GM12875 (cell line): ENCODE results near the gene SPATA9.

Experiments used
- H3K4me3 ChIP-seq: one replicate; pipeline ENCODE4 v1.5.1; 2011; ENCODE audit warnings: low read depth, low read length, control low read depth
- TF ChIP-seq, protein P1 (sequence below): IDR thresholded peaks from 2 replicates; pipeline ENCODE4 v1.5.1; 2011; ENCODE audit warnings: low read depth, mild to moderate bottlenecking, control low read depth, inconsistent platforms, low read length, moderate library complexity, borderline replicate concordance; ENCODE audit not compliant: insufficient read depth

Gene SPATA9

DNA sequence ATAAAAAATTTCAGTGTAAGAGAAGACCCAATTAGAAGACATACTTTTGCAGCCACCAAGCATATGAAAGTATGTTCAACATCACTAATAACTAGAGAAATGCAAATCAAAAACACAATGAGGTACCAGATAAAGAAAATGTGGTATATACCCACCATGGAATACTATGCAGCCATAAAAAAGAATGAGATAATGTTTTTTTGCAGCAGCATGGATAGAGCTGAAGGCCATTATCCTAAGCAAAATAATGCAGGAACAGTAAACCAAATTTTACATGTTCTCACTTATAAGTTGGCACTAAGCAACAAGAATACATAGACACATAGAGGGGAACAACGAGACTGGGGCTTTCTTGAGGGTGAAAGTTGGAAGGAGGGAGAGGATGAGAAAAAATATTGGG lies 6.9 kb upstream of the SPATA9 start:
- TF ChIP-seq, protein P1, sequence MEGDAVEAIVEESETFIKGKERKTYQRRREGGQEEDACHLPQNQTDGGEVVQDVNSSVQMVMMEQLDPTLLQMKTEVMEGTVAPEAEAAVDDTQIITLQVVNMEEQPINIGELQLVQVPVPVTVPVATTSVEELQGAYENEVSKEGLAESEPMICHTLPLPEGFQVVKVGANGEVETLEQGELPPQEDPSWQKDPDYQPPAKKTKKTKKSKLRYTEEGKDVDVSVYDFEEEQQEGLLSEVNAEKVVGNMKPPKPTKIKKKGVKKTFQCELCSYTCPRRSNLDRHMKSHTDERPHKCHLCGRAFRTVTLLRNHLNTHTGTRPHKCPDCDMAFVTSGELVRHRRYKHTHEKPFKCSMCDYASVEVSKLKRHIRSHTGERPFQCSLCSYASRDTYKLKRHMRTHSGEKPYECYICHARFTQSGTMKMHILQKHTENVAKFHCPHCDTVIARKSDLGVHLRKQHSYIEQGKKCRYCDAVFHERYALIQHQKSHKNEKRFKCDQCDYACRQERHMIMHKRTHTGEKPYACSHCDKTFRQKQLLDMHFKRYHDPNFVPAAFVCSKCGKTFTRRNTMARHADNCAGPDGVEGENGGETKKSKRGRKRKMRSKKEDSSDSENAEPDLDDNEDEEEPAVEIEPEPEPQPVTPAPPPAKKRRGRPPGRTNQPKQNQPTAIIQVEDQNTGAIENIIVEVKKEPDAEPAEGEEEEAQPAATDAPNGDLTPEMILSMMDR, result no peak
- no peak overlapping the region for H3K4me3 ChIP-seq

DNA sequence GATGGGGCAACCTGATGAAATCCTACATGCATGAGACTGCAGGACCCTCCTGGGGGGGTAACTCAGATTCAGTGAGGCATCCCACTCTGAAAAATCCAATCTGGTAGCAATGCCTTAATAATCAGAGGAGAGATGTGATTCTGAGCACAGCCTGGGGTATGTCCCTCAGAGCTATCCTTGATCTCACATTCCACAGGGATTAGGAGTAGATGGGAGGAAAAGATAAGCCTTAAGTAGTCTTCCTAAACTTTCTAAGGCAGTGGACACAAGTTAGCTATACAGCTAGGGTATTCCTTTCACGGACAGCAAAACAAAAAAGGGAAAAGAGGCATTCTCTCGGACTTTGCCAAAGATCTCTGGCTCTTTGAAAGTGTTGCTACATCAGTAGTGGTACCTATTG lies 3.9 kb upstream of the SPATA9 start:
- TF ChIP-seq, protein P1, result no peak
- no peak overlapping the region for H3K4me3 ChIP-seq

DNA sequence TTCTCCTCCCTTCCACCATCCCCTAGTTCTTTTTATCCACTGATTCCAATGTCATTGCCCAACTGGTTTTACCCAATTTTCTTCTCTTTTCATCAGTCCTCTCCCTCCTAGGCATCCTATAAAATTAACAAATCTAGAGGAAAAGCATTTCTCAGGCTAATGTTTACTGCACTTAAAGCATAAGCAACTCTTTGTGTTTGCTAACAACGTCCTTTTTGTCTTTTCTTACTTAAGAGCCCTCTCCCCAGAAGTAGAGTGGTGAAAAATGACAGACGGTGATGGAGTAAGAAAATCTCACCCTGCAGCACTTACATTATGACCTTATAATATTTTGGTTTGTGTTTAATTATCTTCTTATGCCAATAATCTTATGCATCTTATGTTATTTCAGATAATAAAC lies 1.6 kb upstream of the SPATA9 start:
- TF ChIP-seq, protein P1, result no peak
- H3K4me3 ChIP-seq, result no peak overlapping the region

DNA sequence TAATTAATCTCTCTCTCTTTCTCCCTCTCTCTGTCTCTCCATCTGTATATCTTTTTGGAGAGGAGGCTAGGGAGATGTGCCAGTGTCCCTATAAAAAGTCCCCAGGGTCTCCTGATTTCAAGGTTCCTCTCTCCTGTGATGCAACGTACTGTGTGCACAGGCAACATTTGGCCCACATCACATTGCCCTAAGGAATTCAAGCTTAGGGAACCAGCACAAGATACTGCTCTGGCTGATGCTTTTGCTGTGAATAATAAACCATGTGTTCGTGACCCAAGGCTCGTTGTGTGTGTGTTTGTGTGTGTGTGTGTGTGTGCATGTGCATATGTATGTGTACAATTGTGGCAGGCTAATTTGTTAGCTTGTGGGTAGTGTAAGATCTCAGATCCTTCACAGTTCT lies 9.7 kb downstream of the SPATA9 start:
- H3K4me3 ChIP-seq, result no peak overlapping the region
- TF ChIP-seq, protein P1, result no peak

DNA sequence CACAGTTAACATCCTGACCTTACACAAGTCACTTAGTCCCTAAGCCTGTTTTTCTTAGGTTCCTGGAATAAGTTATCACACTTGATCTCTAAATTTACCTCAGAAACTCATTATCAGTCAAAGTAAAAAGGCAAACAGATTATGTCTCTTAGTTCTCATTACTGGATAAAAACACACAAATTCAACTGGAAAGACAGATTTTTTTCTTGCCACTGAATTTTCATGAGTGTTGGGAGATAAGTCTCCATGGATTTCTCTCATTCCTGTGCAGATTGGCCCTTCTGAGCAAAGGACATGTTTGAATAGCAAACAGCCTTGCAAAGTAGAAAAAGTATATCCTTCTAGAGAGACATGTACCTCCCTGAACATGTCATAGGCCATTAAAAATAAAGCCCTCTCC lies 10.2 kb downstream of the SPATA9 start:
- TF ChIP-seq, protein P1, result no peak
- H3K4me3 ChIP-seq, result no peak overlapping the region

DNA sequence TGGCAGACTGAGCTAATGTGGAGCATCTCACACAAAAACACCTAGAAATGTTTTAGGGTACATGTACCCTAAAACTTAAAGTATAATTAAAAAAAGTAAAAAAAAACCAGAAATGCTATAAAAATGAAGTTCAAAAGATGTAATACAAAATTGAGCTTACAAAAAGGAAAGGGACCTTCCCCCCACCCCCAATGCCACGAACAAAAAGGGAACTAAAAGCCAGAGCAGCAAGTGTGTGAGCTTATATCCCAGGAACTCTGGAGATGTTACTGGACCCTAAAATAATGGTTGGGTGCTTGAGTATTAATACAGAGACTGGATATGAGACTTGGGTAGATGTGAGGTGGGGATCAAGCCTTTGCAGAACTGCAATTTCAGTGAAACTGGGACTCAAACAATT lies 11.0 kb downstream of the SPATA9 start:
- TF ChIP-seq, protein P1, result no peak
- H3K4me3 ChIP-seq, result no peak overlapping the region

DNA sequence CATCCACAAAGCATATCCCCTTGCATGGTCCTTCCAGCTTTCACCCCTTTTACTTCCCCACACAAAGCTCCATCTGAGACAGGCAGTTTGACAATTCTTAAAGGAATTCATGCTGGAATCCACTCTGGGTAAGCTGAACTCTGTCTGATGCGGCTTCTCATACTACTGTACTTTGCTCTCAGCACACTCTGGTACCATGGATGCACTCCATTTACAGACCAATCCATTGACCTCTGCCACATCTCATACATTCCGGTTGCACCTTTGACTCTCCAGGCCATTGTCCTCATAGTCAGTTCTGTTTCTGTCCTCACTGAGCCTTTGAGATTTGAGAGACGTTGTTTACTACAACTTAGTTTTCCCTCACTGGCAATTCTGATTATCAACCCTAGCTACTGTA lies 12.2 kb downstream of the SPATA9 start:
- no peak overlapping the region for H3K4me3 ChIP-seq
- TF ChIP-seq, protein P1, result no peak
